Keratinocyte (primary cell): ENCODE measurements around the gene TAL1.

ENCODE experiments used
- EZH2 ChIP-seq: IDR thresholded peaks from one replicate; pipeline ENCODE4 v1.6.1; 2012; ENCODE audit warnings: inconsistent platforms, mild to moderate bottlenecking, low read length, moderate library complexity
- TF ChIP-seq, protein P1 (sequence below), 3 experiments: IDR thresholded peaks in 1 of 3; conservative IDR thresholded peaks in 1 of 3; optimal IDR thresholded peaks in 1 of 3; 2 replicates in 2 of 3; 3 replicates in 1 of 3; pipeline versions ENCODE3 to v1.5.1; 2011; ENCODE audit warnings: low read length in 3 of 3, mild to moderate bottlenecking in 3 of 3, moderate library complexity in 2 of 3, control low read depth in 1 of 3, inconsistent platforms in 1 of 3; ENCODE audit not compliant: insufficient read depth in 2 of 3; ENCODE audit errors: extremely low read depth in 1 of 3

DNA sequence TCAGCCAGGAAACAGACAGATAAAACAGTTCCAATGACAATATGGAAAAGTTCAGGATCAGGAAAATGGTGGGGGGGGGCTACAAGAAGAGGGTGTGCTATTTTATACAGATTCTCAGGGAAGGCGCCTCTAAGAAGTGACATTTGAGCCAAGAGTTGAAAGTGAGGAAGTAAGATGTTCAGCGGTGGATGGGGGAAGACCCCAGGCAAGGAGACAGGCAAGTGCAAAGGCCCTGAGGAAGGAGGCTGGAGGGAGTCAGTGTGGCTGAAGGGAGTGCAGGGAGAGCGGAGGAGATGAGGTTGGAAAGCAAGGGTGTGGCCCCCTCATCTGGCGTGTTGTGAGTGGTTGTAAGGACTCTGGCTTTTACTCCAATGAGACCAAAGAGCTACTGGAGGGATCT lies 33.8 kb downstream of the TAL1 start:
- no peak for TF ChIP-seq EZH2
- TF ChIP-seq, protein P1, sequence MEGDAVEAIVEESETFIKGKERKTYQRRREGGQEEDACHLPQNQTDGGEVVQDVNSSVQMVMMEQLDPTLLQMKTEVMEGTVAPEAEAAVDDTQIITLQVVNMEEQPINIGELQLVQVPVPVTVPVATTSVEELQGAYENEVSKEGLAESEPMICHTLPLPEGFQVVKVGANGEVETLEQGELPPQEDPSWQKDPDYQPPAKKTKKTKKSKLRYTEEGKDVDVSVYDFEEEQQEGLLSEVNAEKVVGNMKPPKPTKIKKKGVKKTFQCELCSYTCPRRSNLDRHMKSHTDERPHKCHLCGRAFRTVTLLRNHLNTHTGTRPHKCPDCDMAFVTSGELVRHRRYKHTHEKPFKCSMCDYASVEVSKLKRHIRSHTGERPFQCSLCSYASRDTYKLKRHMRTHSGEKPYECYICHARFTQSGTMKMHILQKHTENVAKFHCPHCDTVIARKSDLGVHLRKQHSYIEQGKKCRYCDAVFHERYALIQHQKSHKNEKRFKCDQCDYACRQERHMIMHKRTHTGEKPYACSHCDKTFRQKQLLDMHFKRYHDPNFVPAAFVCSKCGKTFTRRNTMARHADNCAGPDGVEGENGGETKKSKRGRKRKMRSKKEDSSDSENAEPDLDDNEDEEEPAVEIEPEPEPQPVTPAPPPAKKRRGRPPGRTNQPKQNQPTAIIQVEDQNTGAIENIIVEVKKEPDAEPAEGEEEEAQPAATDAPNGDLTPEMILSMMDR (optimal IDR thresholded peaks at IDR 0.05 in 1 of 3, IDR thresholded peaks at IDR 0.05 in 1 of 3, conservative IDR thresholded peaks at IDR 0.05 in 1 of 3; ENCODE audit: extremely low read depth in 1 of 3, insufficient read depth in 2 of 3, low read length in 3 of 3), result no peak
